Right renal pelvis (tissue), 4 donors: ENCODE measurements around the gene ZNF524. TPM values are rescaled to one million over a fixed set of nuclear protein-coding genes. Genes with fewer than 3 reads are reported as not detected.
A peak's percentile ranks its signal among the peaks of the same experiment; 100 is the strongest.

Experiments
- DNase-seq, 4 donors: peaks; one replicate each; pipeline ENCODE4 v3.0.0-alpha.2; 2013; ENCODE audit warnings: low read depth in 4 of 4, low spot score in 3 of 4, missing footprints in 1 of 4
- polyA plus RNA-seq, 4 donors: library from polyadenylated mRNA; unstranded; fragments of 120-200 nt; gene quantifications; one replicate each; pipeline ENCODE4 v1.2.1, GENCODE V29; 2013; ENCODE audit not compliant: insufficient read length in 4 of 4

ZNF524 gene
- polyA plus RNA-seq, 4 donors = 7.7 to 12.0 (median 8.8) TPM

DNA sequence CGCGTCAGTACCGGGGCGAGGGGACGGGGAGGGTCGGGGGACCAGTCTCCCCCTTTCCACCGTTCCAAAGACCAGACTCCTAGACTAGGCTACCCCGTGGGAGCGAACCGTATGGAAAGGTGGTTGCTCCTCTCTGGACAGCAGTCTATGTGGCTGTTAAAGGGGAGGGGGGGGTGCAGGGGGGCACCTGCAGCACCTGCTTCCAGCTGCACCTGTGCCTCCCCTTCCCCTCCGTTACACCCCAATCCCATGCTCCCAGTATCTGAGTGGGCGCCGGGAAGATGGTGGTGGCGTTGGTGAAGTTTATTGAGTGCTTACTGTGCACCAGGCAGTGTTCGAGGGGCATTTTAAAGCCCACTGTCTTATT lies 557 bp downstream of the ZNF524 start:
- no peak for DNase-seq

DNA sequence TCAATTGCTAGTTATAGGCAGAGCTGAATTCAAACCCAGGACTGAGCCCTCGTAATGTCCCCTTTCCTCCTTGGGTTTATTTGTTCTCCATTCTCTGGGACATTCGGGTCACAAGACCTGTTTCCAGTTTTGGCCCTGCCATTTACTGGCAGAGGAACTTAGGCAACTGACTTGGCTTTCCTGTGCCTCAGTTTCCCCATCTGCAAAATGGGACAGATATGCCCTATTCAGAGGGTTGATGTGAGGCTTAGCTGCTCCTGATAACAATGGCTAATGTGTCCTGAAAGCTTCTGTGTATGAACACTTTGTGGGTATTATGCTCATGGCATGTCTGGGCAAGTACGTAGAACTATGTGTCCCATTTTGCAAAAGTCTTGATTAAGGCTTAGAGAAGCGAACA lies 996 bp downstream of the ZNF524 start:
- DNase-seq = no peak

DNA sequence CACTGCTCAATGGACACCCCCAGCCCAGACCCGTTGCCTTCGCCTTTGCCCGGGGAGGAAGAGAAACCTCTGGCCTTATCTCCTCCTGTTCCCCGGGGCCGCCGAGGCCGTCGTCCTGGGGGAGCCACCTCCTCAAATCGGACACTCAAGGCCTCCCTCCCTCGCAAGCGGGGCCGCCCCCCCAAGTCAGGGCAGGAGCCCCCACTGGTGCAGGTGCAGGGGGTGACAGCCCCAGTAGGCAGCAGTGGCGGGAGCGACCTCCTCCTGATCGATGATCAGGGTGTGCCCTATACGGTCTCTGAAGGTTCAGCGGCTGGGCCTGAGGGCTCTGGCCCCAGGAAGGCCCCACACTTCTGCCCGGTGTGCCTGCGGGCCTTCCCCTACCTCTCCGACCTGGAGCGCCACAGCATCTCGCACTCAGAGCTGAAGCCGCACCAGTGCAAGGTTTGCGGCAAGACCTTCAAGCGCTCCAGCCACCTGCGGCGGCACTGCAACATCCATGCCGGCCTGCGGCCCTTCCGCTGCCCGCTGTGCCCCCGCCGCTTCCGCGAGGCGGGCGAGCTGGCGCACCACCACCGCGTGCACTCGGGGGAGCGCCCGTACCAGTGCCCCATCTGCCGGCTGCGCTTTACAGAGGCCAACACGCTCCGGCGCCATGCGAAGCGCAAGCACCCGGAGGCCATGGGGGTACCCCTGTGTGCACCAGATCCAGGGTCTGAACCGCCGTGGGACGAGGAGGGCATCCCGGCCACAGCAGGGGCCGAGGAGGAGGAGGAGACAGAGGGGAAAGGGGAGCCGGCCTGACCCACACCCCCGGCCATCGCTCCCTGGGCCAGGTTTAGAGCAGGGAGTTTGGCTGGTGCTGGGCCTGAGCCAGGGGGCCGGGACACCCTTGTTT lies 2.3 kb downstream of the ZNF524 start:
- no peak for DNase-seq

DNA sequence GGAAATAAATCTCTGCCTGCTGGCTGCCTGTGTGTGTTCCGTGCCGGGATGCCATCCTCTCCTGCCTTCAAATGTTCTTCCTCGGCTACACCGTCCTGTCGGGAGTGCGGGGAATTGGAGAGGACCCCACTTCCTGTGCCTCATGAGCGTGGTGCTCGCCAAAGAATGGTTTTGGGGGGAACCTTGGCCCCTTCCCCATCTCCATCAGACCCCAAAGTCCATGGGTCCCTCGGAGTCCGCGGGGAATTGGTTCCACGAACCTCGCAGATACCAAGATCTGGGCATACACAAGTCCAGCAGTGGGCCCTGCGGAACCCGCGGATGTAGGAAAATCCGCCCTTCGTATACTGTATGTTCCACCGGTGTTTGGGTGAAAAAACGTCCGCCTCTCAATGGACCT lies 3.0 kb downstream of the ZNF524 start:
- DNase-seq = no peak

DNA sequence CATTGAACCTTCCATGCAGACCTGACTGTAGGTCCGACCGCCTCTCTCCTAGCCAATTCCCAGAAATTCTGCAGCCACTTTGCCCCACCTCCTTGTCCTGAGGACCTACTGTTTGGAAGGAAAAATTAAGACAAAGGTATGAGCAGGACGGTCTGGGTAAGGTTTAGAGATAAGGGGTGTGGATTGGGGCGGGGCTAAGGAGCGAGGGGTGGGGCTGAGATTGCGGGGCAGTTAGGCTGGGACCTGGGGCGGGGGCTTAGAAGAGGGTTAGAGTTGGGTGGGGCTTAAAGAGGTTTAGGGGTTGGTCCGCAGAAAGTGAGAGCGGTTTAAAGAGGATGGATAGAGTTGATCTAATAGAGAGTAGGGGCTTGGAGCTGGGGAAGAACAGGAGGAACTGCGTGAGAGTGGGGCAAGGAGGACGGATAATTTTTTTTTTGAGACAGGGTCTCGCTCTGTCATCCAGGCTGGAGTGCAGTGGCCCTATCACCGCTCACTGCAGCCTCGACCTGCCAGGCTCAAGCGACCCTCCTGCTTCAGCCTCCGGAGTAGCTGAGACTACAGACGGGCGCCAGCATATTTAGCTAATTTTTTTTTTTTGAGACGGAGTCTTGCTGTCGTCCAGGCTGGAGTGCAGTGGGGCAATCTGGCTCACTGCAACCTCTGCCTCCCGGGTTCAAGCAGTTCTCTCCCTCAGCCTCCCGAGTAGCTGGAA lies 3.6 kb downstream of the ZNF524 start:
- no peak for DNase-seq

DNA sequence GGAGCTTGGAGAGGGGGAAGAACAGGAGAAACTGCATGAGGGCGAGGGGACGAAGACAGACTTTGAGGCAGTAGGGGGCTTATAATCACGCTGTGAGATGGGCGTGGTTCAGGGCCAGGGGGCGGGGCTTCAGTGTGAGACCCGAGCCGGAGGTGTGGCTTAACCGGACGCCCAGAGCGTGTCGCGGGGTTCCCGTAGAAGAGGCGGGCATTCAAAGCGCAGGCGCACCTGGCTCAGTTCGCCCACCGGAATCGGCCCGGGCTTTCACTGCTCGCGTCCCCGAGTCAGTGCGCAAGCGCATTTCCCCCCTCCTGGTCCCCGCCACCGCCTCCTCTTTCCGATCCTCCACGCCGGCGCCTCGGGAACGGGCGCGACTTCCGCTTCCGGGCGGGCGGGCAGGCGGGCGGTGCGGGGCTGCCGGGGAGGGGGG lies 5.1 kb downstream of the ZNF524 start:
- DNase-seq = peak; percentile 93 to 96 (median 94)

DNA sequence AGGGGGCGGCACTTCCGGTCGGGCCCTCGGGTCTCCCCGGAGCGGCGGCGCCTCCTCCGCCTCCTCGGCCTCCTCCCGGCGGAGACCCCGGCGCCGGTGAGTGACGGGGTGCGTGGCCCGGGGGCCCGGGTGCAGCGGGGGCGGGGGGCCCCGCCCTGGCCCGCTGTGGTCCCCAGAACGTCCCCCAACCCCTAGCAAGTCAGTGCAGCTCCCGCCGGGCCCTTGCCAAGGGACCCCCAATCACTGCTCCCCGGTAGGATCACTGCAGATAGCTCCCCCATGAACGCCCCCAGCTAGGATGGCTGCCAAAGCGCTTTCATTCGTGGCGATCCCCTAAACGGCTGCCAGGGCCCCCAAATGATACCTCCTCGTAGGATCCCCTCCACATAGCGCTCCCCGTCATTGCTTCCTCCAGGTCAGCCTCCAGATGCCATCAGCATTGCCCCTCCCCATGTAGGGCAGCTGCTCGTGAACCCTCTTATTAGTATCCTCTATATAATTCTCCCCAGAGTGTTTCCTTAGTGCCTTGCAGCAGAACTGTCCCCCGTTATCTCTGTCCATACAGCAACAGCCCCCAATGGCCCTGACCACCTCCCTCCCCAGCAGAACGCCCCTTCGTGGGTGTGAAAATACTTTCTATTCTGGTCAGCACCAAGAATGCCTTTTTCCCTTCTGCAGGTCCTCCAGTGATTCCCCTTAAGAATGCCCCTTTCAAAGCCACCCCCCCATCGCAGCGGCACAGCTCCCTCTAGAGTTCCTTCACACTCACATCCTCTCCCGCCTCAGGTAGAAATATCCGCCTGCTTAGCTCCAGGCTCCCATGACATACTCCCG lies 5.8 kb downstream of the ZNF524 start, which contains the start of gene ZNF865:
TSS of gene ZNF865 (plus strand) at position 11 of the 834 bp plus-strand sequence. CDS start 7,972 bp downstream, outside the sequence.
- DNase-seq = peak in 1 of 4 donors; percentile 78

DNA sequence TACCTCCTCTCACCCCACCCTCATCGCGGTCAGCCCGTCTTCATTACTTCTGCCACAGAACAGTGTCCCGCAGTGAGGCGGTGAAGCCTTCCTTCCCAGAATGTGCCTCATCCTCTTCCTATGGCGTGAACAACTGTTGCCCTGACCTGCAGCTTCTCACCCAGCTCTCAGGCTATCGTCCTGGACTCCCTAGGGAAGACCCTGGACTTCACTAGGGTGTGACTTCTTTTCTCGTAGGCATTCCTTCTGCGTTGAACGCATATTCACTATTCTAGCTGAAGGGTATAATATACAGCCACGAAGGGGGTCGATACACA lies 6.3 kb downstream of the ZNF524 start:
- no peak for DNase-seq

DNA sequence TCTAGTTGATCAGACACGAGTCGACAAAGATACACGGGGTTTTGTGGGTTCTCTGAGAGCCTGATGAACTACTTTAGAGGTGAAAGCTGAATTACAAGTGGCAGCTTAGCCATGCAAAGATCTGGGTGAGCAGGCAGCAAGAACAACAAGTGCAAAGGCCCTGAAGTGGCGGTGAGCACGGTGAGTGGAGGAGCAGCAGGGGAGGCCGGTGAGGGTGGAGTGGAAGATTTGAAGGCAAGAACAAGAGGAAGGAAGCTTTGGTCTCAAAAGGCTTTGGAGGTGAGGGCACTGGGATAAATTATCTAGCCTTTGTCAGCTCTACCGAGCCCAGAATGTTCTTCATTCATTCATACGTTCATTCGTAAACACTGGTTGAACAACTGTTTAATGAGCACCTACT lies 6.7 kb downstream of the ZNF524 start:
- no peak for DNase-seq

DNA sequence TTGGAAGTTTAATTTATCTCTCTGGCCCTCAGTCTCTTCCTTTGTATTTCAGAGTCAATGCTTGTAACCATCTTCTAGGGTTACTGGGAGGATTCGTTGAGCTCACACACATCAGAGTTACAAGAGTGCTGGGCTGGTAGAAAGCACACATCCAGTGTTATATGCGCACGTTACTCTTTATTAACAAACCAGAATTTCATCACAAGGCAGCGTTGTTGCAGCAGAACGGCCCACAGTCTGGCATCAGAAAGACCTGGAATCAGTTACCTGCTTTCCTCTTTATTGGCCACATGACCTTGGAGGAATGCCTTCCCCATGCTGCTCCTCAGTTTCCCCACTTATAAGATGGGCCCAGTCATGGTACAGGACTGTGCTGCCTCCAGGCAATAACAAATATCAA lies 9.2 kb downstream of the ZNF524 start:
- DNase-seq = no peak

DNA sequence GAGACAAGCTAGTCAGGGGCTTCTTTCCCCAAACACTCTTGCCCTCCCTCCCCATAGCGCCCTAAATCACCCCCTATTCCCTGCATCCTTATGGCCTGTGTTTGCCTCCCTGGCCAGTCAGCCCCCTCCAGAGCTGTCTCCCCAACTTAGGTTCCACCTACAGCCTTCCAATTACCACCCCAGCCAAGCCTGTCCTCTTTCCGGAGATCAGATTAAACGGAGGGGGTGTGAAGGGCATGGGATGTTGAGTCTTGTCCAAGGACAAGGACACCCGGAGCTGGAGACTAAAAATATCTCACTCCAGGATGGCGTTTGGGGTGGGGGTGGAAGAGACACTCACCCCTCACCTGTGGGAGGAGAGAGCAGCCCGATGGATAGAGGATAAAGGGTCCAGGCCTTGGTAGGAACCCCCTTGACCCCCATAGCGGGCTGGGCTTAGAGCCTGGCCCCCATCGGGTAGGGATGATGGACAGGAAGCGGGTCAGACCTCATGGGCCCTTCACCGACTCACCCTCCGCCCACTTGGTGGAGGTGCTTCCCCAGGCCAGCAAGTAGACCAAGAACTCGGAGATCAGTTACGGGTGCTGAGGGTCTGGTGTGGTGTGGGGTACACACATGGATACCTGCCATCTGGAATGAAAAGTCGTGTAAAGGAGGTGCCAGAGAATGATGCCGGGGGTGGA lies 11.4 kb downstream of the ZNF524 start:
- DNase-seq = no peak

DNA sequence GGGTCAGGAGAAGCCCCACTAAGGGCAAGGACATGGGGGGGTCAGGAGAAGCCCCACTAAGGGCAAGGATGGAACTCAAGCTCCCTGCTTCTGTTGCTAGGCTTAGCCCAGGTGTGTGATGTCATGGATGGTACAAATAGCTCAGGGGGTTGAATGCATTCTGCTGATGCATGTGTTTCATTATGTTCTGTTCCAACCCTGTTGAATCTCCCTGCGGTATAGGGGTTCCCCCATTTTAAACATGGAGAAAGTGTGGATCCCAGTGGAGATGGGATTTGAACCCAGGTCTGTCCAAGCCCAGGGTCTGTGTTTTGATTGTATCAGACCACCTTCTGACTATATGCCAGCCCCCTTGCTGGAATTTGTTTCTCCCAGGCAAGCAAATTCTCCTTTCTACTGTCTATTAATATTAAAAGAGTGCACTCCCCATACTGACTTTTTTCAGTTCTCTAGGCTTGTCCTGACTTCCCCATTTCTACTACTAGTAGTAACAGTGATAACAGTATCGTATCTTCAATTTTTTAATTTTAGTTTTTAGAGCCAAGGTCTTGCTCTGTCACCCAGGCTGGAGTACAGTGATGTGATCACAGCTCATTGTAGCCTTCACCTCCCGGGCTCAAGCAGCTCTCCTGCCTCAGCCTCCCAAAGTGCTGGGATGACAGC lies 12.0 kb downstream of the ZNF524 start:
- DNase-seq = no peak

DNA sequence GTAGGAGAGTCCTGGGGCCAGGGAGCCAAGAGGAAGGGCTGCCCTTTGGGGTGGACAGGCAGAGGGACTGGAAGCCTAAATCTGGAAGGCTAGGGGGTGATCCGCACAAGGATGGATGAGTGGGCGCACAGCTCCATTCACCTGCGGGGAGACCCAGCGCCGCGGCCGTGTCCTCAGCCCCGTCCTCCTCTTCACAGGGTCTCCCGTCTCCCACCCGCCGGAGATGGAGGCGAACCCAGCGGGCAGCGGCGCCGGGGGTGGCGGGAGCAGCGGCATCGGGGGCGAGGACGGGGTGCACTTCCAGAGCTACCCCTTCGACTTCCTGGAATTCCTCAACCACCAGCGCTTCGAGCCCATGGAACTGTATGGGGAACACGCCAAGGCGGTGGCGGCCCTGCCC lies 13.3 kb downstream of the ZNF524 start:
- no peak for DNase-seq

DNA sequence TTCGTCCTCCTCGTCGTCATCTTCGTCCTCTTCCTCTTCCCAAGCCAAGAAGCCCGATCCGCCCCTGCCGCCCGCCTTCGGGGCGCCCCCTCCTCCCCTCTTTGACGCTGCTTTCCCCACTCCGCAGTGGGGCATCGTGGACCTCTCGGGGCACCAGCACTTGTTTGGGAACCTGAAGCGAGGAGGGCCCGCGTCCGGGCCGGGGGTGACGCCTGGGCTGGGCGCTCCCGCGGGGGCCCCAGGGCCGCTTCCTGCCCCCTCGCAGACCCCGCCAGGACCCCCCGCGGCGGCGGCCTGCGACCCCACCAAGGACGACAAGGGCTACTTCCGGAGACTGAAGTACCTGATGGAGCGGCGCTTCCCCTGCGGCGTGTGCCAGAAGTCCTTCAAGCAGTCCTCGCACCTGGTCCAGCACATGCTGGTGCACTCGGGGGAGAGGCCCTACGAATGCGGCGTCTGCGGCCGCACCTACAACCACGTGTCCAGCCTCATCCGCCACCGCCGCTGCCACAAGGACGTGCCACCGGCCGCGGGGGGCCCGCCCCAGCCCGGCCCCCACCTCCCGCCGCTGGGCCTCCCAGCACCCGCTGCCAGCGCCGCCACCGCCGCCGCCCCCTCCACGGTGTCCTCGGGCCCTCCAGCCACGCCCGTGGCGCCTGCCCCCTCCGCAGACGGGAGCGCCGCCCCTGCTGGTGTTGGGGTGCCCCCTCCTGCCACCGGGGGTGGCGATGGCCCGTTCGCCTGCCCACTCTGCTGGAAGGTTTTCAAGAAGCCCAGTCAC lies 14.0 kb downstream of the ZNF524 start:
- no peak for DNase-seq

DNA sequence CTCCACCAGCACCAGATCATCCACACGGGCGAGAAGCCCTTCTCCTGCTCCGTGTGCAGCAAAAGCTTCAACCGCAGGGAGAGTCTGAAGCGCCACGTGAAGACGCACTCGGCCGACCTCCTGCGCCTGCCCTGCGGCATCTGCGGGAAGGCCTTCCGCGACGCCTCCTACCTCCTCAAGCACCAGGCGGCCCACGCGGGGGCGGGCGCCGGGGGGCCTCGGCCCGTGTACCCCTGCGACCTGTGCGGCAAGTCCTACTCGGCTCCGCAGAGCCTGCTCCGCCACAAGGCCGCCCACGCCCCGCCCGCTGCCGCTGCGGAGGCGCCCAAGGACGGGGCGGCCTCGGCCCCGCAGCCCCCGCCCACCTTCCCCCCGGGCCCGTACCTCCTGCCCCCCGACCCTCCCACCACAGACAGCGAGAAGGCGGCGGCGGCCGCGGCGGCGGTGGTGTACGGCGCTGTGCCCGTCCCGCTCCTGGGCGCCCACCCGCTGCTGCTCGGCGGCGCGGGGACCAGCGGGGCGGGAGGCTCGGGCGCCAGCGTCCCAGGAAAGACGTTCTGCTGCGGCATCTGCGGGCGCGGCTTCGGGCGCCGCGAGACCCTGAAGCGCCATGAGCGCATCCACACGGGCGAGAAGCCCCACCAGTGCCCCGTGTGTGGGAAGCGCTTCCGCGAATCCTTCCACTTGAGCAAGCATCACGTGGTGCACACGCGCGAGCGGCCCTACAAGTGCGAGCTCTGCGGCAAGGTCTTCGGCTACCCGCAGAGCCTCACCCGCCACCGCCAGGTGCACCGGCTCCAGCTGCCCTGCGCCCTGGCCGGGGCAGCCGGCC lies 14.8 kb downstream of the ZNF524 start:
- no peak for DNase-seq

DNA sequence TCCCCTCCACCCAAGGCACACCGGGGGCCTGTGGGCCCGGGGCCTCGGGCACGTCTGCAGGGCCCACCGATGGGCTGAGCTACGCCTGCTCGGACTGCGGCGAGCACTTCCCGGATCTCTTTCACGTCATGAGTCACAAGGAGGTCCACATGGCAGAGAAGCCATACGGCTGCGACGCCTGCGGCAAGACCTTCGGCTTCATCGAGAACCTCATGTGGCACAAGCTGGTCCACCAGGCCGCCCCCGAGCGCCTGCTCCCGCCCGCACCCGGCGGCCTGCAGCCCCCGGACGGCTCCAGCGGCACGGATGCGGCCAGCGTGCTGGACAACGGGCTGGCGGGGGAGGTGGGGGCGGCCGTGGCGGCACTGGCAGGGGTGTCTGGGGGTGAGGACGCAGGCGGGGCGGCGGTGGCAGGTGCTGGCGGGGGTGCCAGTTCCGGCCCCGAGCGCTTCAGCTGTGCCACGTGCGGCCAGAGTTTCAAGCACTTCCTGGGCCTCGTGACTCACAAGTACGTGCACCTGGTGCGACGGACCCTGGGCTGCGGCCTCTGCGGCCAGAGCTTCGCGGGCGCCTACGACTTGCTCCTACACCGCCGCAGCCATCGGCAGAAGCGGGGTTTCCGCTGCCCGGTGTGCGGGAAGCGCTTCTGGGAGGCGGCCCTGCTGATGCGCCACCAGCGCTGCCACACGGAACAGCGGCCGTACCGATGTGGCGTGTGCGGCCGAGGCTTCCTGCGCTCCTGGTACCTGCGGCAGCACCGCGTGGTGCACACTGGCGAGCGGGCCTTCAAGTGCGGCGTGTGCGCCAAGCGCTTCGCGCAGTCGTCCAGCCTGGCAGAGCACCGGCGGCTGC lies 15.7 kb downstream of the ZNF524 start:
- DNase-seq = no peak

DNA sequence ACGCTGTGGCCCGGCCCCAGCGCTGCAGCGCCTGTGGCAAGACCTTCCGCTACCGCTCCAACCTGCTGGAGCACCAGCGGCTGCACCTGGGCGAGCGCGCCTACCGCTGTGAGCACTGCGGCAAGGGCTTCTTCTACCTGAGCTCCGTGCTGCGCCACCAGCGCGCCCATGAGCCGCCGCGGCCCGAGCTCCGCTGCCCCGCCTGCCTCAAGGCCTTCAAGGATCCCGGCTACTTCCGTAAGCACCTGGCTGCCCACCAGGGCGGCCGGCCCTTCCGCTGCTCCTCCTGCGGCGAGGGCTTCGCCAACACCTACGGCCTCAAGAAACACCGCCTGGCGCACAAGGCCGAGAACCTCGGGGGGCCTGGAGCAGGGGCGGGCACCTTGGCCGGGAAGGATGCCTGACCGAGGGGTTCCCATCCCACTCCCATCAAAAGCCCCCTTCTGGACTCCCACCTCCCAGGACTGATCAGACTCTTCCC lies 16.3 kb downstream of the ZNF524 start:
- no peak for DNase-seq
